Vagina (tissue), 2 donors: ENCODE results near the gene RBM24.
A peak's percentile ranks its signal among the peaks of the same experiment; 100 is the strongest.

ENCODE experiments used
- POLR2A ChIP-seq, 2 donors: fragments of 450-650 bp; IDR thresholded peaks; one replicate each; pipeline ENCODE4 v1.6.1; 2017; ENCODE audit warnings: antibody characterized with exemption in 2 of 2, mild to moderate bottlenecking in 2 of 2, moderate library complexity in 2 of 2
- POLR2AphosphoS5 ChIP-seq, 2 donors: sonication (generic); formaldehyde crosslinking; IDR thresholded peaks; one replicate each; pipeline ENCODE4 v1.9.0; 2017; ENCODE audit warnings: antibody characterized with exemption in 2 of 2, mild to moderate bottlenecking in 2 of 2, low read depth in 1 of 2; ENCODE audit not compliant: insufficient read depth in 1 of 2
- TF ChIP-seq, protein P1 (sequence below), 3 experiments: fragments of 450-650 bp in 2 of 3; fragments of 200-600 bp in 1 of 3; sonication (generic) in 1 of 3; IDR thresholded peaks; one replicate each; pipeline ENCODE4 v1.5.1; 2017 to 2019; ENCODE audit warnings: antibody characterized with exemption in 3 of 3, mild to moderate bottlenecking in 2 of 3, moderate library complexity in 2 of 3

DNA sequence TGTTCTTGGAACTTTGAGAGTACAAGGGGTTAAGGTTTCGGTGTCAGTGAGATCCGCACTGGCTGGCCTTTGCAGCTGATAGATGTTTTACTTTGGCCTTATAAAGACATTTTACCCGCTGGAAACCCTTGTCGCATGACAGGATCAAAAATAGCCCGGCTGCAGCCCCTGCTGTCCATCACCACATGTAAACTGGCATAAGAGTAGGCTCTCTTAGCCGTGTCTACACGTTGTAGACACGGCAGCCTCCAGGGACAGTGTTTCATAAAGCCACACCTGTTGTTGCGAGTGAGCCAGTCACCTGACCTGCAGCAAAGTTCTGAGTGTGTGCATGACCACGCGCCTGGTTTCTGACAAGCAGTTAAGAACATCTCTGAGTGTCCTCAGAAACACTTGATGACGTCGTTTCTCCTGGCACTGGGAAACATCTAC is 8.5 kb downstream of the RBM24 start:
- TF ChIP-seq, protein P1, sequence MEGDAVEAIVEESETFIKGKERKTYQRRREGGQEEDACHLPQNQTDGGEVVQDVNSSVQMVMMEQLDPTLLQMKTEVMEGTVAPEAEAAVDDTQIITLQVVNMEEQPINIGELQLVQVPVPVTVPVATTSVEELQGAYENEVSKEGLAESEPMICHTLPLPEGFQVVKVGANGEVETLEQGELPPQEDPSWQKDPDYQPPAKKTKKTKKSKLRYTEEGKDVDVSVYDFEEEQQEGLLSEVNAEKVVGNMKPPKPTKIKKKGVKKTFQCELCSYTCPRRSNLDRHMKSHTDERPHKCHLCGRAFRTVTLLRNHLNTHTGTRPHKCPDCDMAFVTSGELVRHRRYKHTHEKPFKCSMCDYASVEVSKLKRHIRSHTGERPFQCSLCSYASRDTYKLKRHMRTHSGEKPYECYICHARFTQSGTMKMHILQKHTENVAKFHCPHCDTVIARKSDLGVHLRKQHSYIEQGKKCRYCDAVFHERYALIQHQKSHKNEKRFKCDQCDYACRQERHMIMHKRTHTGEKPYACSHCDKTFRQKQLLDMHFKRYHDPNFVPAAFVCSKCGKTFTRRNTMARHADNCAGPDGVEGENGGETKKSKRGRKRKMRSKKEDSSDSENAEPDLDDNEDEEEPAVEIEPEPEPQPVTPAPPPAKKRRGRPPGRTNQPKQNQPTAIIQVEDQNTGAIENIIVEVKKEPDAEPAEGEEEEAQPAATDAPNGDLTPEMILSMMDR (IDR thresholded peaks at IDR 0.05): no peak
- TF ChIP-seq POLR2AphosphoS5 (IDR thresholded peaks at IDR 0.05; ENCODE audit: insufficient read depth in 1 of 2, low read depth in 1 of 2): peak in 1 of 2 donors; percentile 69
- TF ChIP-seq POLR2A (IDR thresholded peaks at IDR 0.05): no peak
